Middle frontal gyrus (tissue), 1 donor: ENCODE measurements around the gene CCDC148.
"Not testable (repeated sequence)": the region's sequence is repeated elsewhere in the genome, so short reads cannot be mapped to it uniquely, and the experiment has no call there.

Experiments used
- DNase-seq: peaks from one replicate; pipeline ENCODE4 v3.0.0-alpha.2; 2015; ENCODE audit warnings: low spot score; ENCODE audit errors: extremely low spot score

The CCDC148 gene

GRCh38 chr2:158433716-158434115, 22.8 kb downstream of the CCDC148 start:
- not testable (repeated sequence) for DNase-seq

GRCh38 chr2:158432117-158432516, 24.4 kb downstream of the CCDC148 start:
- DNase-seq, result no peak

- DNase-seq, result no peak
Observed at GRCh38 chr2:158414538-158414937, 42.0 kb downstream of the CCDC148 start.

GRCh38 chr2:158413581-158413980, 43.0 kb downstream of the CCDC148 start:
- no peak for DNase-seq

GRCh38 chr2:158412206-158412605, 44.3 kb downstream of the CCDC148 start:
- no peak for DNase-seq

- no peak for DNase-seq
Observed at GRCh38 chr2:158411748-158412147, 44.8 kb downstream of the CCDC148 start.

- DNase-seq, result no peak
Observed at GRCh38 chr2:158410132-158410531, 46.4 kb downstream of the CCDC148 start.

GRCh38 chr2:158407031-158407430, 49.5 kb downstream of the CCDC148 start:
- DNase-seq, result no peak

- no peak for DNase-seq
Observed at GRCh38 chr2:158405341-158405740, 51.2 kb downstream of the CCDC148 start.

- DNase-seq, result no peak
Observed at GRCh38 chr2:158403237-158403636, 53.3 kb downstream of the CCDC148 start.

GRCh38 chr2:158402665-158403064, 53.9 kb downstream of the CCDC148 start:
- no peak for DNase-seq

GRCh38 chr2:158395166-158395565, 61.4 kb downstream of the CCDC148 start:
- DNase-seq, result no peak

GRCh38 chr2:158394453-158394852, 62.1 kb downstream of the CCDC148 start:
- no peak for DNase-seq

- DNase-seq, result no peak
Observed at GRCh38 chr2:158393886-158394285, 62.7 kb downstream of the CCDC148 start.

GRCh38 chr2:158392687-158393086, 63.9 kb downstream of the CCDC148 start:
- DNase-seq, result no peak

- DNase-seq, result no peak
Observed at GRCh38 chr2:158391876-158392275, 64.7 kb downstream of the CCDC148 start.

GRCh38 chr2:158391361-158391760, 65.2 kb downstream of the CCDC148 start:
- no peak for DNase-seq

- DNase-seq, result no peak
Observed at GRCh38 chr2:158388159-158388558, 68.4 kb downstream of the CCDC148 start.

- DNase-seq, result no peak
Observed at GRCh38 chr2:158385646-158386045, 70.9 kb downstream of the CCDC148 start.

- no peak for DNase-seq
Observed at GRCh38 chr2:158381978-158382377, 74.6 kb downstream of the CCDC148 start.

- DNase-seq, result no peak
Observed at GRCh38 chr2:158381205-158381604, 75.3 kb downstream of the CCDC148 start.

GRCh38 chr2:158380746-158381145, 75.8 kb downstream of the CCDC148 start:
- no peak for DNase-seq

- DNase-seq, result no peak
Observed at GRCh38 chr2:158378926-158379325, 77.6 kb downstream of the CCDC148 start.

- no peak for DNase-seq
Observed at GRCh38 chr2:158366342-158366741, 90.2 kb downstream of the CCDC148 start.
